Choroid plexus epithelial cell (primary cell): Measurements from ENCODE around the gene ADGRB3.

Experiments
- DNase-seq: peaks from one replicate; pipeline ENCODE4 v3.0.0-alpha.2; 2010; ENCODE audit warnings: low read depth
- H3K4me3 ChIP-seq: 2 replicates; pipeline ENCODE4 v1.5.1; 2011; ENCODE audit warnings: low read depth, mild to moderate bottlenecking, control low read depth, low read length, moderate library complexity
- TF ChIP-seq, protein P1 (sequence below): conservative IDR thresholded peaks from 2 replicates; pipeline ENCODE4 v1.5.1; 2011; ENCODE audit warnings: low read depth, mild to moderate bottlenecking, control low read depth, inconsistent platforms, low read length, moderate library complexity

The ADGRB3 gene

DNA sequence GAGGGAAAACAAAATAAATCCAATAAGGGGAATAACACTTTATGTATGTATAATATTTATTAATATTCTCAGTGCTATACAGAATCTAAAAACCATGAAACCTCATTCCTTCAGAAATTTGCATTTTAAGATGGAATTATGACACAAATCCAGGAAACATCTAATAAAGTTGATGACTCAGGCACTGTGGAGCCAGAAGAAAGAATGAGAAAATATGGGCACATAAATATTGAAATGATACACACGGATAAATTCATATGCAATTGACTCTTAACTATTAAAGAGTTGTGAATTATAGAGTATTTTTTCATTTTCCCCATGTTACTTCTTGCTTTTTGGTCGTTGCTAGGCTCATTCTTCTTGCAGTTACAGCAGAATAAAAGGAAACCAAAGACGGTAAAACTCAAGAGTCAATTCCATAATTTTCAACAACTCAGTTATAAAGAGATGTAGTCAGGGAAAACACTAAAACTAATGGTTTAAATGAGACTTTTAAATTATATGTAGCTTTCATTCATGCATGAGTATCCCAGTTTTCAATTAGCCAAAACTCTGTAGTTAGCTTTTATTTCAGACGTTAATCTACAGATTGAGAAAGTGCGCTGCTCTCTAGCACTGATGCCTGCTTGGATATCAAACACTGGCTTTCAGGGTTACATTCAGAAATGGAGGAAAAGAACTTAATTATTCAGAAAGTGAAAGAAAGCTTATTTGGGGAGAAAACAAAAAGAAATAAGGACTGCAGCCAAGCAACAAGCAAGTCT lies 95.4 kb downstream of the ADGRB3 start:
- TF ChIP-seq, protein P1, sequence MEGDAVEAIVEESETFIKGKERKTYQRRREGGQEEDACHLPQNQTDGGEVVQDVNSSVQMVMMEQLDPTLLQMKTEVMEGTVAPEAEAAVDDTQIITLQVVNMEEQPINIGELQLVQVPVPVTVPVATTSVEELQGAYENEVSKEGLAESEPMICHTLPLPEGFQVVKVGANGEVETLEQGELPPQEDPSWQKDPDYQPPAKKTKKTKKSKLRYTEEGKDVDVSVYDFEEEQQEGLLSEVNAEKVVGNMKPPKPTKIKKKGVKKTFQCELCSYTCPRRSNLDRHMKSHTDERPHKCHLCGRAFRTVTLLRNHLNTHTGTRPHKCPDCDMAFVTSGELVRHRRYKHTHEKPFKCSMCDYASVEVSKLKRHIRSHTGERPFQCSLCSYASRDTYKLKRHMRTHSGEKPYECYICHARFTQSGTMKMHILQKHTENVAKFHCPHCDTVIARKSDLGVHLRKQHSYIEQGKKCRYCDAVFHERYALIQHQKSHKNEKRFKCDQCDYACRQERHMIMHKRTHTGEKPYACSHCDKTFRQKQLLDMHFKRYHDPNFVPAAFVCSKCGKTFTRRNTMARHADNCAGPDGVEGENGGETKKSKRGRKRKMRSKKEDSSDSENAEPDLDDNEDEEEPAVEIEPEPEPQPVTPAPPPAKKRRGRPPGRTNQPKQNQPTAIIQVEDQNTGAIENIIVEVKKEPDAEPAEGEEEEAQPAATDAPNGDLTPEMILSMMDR = no peak
- no peak for DNase-seq
- H3K4me3 ChIP-seq = no peak overlapping the region

DNA sequence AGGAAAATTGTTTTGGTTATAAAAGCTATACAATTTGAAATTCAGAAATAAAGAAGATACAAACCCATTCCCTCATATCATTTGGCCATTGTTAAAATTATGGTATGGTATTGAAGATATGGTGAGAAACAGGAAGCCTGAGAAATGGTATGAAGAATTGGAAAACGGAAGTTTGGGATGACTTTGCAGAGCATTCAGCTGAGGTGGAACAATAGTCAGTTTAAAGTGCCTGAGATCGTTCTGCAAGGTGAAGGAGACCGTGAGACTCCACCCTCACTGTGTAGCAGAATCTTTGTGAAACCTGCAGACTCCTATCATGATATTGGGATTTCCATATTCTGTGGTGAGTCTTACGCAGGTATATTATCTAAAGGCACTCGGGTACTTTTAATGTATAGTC lies 97.3 kb downstream of the ADGRB3 start:
- TF ChIP-seq, protein P1 = no peak
- no peak overlapping the region for H3K4me3 ChIP-seq
- DNase-seq = no peak

DNA sequence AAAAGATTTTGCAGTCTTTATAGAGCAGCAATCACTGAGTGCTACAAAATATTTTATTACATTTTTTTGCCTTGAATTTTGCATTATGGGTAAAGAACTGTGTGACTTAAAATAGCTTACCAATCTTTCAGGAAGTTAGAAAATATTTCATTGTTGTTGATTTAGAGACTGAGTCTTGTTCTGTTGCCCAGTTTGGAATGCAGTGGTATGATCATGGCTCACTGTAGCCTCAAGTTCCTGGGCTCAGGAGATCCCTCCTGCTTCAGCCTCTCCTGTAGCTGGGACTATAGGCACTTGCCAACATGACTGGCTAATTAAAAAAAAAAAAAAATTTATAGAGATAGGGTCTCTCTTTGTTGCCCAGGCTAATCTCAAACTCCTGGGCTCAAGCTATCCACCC lies 100.8 kb downstream of the ADGRB3 start:
- DNase-seq = no peak
- no peak overlapping the region for H3K4me3 ChIP-seq
- TF ChIP-seq, protein P1 = no peak

DNA sequence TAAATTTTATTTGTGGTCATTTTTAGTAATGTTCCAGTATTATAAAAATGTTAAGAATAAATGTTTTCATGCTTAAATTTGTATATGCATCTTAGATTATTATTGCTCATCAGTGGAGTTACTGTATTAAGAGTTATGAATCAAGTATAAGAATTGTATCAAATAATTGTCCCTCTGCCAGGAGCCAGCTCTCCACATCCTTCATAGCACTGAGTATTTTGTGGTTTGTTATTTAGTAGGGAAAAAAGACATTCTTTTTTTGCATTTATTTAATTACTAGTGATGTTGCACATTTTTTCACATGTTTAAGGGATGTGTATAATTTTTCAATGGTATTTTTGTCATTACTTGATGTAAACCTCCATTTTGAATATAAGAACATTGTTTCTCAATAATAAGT lies 102.0 kb downstream of the ADGRB3 start:
- TF ChIP-seq, protein P1 = no peak
- no peak for DNase-seq
- no peak overlapping the region for H3K4me3 ChIP-seq

DNA sequence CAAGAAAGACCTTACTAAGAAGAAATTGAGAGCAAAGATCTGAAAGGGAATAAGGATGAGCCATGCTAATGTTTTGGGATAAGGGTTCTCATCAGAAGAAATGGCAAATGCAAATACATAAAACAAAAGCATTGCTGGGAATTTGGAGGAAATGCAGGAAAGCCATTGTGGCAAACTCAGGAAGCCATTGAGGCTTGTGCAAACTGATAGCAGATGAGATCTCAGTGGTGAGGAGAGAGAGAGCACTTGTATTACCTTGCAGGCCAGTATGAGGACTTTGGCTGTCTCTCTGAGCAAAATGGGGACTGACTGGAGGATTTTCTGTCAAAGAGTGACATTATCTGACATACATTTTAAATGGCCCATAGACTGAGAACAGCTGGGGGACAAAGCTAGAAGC lies 103.0 kb downstream of the ADGRB3 start:
- TF ChIP-seq, protein P1 = no peak
- no peak for DNase-seq
- H3K4me3 ChIP-seq = no peak overlapping the region

DNA sequence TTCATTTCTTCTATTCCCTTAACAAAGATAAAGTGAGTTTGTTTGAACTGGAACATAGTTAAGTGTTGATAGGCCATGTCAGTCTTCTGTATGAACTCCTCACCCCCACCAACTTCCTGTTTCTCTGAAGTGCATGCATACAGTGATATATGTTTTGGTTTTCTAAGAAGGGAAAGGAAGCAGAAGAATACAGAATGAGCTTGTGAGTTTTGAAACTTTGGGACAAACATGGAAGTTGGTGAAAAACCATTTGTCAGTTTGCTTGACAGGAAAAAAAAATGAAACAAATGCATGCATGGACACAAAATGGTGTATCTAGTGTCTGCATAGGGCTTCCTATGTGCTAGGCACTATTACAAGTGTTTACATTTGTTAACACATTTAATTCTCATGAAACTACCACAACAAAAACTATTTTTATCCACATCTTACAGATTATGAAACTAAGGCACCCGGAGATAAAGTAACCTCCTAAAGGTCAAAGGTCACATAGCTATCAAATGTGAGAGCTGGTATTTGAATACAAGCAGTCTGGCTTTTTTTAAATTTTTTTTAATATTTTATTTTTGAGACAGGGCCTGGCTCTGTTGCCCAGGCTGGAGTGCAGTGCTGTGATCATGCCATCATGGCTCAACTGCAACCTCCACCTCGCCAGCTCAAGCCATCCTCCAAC lies 105.9 kb downstream of the ADGRB3 start:
- TF ChIP-seq, protein P1 = no peak
- no peak overlapping the region for H3K4me3 ChIP-seq
- DNase-seq = no peak
